Thoracic aorta (tissue), 2 donors: ENCODE results near the gene STAMBPL1. TPM values are rescaled to one million over a fixed set of nuclear protein-coding genes. Genes with fewer than 3 reads are reported as not detected.

Experiments
- ATAC-seq: fragments of 150-250 bp; one replicate; pipeline ENCODE4 v1.8.0; 2017; ENCODE audit warnings: low read depth; ENCODE audit not compliant: insufficient number of reproducible peaks, low FRiP score
- DNase-seq: peaks from one replicate; pipeline ENCODE4 v3.0.0-alpha.2; 2020; ENCODE audit warnings: low spot score
- H3K27ac ChIP-seq, 2 donors: fragments of 200-600 bp; sonication (generic); 1 replicate in 1 of 2; 2 replicates in 1 of 2; pipeline ENCODE4 v1.5.1; 2016; ENCODE audit warnings: mild to moderate bottlenecking in 2 of 2, moderate library complexity in 2 of 2
- H3K27me3 ChIP-seq: fragments of 200-600 bp; sonication (generic); replicated peaks from 2 replicates; pipeline ENCODE4 v1.6.0; 2016; ENCODE audit warnings: mild to moderate bottlenecking; ENCODE audit not compliant: insufficient read depth
- H3K36me3 ChIP-seq: fragments of 200-600 bp; sonication (generic); one replicate; pipeline ENCODE4 v1.5.1; 2016
- H3K4me1 ChIP-seq, 2 donors: fragments of 200-600 bp; sonication (generic); 1 replicate in 1 of 2; 2 replicates in 1 of 2; pipeline versions ENCODE4 v1.5.1 to v1.6.0; 2016; ENCODE audit warnings: low read depth in 2 of 2, mild to moderate bottlenecking in 1 of 2; ENCODE audit not compliant: control insufficient read depth in 1 of 2
- H3K4me3 ChIP-seq: fragments of 200-600 bp; sonication (generic); 2 replicates; pipeline ENCODE4 v1.5.1; 2016; ENCODE audit warnings: mild to moderate bottlenecking
- H3K9me3 ChIP-seq: fragments of 200-600 bp; sonication (generic); 2 replicates; pipeline ENCODE4 v1.5.1; 2016
- CTCF ChIP-seq: fragments of 200-600 bp; sonication (generic); IDR thresholded peaks from one replicate; pipeline ENCODE4 v1.5.1; 2019; ENCODE audit warnings: antibody characterized with exemption
- total RNA-seq, 2 donors: library from RNA; depleted of rRNA; stranded (reverse); fragments of >200 nt; gene quantifications; one replicate each; pipeline versions ENCODE4 v1.1.0 to v1.2.3, GENCODE V29; 2016

STAMBPL1 gene
- total RNA-seq, 2 donors from 2014 or later = 2.2 to 10.0 TPM

- H3K4me3 ChIP-seq = no peak overlapping the region
- H3K36me3 ChIP-seq = peaks cover 90% of the 10 kb centered on the region
- DNase-seq = no peak
- H3K27ac ChIP-seq = peak overlapping the region; percentile 45 to 77
- H3K27me3 ChIP-seq = no peaks in the 10 kb centered on the region
- peaks cover 5 to 70% of the 10 kb centered on the region in 2 donors for H3K4me1 ChIP-seq
- no peak for ATAC-seq
- H3K9me3 ChIP-seq = no peaks in the 10 kb centered on the region
- TF ChIP-seq CTCF = no peak
These were observed 58.9 kb downstream of the STAMBPL1 start for GRCh38 chr10:88938938-88939337.

- TF ChIP-seq CTCF = no peak
- Histone ChIP-seq H3K27ac (peak overlapping the region; percentile 53 to 77), H3K9me3 (no peaks in the 10 kb centered on the region), H3K27me3 (no peaks in the 10 kb centered on the region), H3K4me1 (peaks cover 23 to 91% of the 10 kb centered on the region in 2 donors), H3K36me3 (peaks cover 95% of the 10 kb centered on the region), H3K4me3 (no peak overlapping the region)
- DNase-seq (no peak), ATAC-seq (no peak)
These were observed 61.0 kb downstream of the STAMBPL1 start for GRCh38 chr10:88941026-88941425.

GRCh38 chr10:88943778-88944177 is 63.7 kb downstream of the STAMBPL1 start:
- ATAC-seq = no peak
- Histone ChIP-seq H3K4me1 (peaks cover 27 to 84% of the 10 kb centered on the region in 2 donors), H3K9me3 (no peaks in the 10 kb centered on the region), H3K36me3 (peaks cover 92% of the 10 kb centered on the region), H3K27me3 (no peaks in the 10 kb centered on the region), H3K4me3 (peak overlapping the region; percentile 95), H3K27ac (peak overlapping the region; percentile 36 to 47)
- no peak for TF ChIP-seq CTCF
- no peak for DNase-seq

GRCh38 chr10:88944813-88945212 is 64.8 kb downstream of the STAMBPL1 start:
- Histone ChIP-seq H3K4me3 (peak overlapping the region; percentile 95), H3K9me3 (no peaks in the 10 kb centered on the region), H3K4me1 (peaks cover 27 to 74% of the 10 kb centered on the region in 2 donors), H3K27ac (peak overlapping the region; percentile 47 to 58), H3K27me3 (no peaks in the 10 kb centered on the region), H3K36me3 (peaks cover 91% of the 10 kb centered on the region)
- TF ChIP-seq CTCF = no peak
- DNase-seq = no peak
- ATAC-seq = no peak

GRCh38 chr10:88946200-88946599 is 66.2 kb downstream of the STAMBPL1 start:
- H3K27me3 ChIP-seq = no peaks in the 10 kb centered on the region
- ATAC-seq = no peak
- DNase-seq = no peak
- H3K27ac ChIP-seq = peak overlapping the region; percentile 41 to 44
- H3K36me3 ChIP-seq = peaks cover 83% of the 10 kb centered on the region
- H3K9me3 ChIP-seq = no peaks in the 10 kb centered on the region
- TF ChIP-seq CTCF = no peak
- peak overlapping the region; percentile 95 for H3K4me3 ChIP-seq
- peaks cover 22 to 60% of the 10 kb centered on the region in 2 donors for H3K4me1 ChIP-seq
